WTC11 (cell line): ENCODE results near the gene AKR1D1. TPM values are rescaled to one million over a fixed set of nuclear protein-coding genes. Genes with fewer than 3 reads are reported as not detected.

ENCODE experiments used
- ATAC-seq: fragments of 200-7000 bp; cut with Tn5 transposase; 2 replicates; pipeline ENCODE4 v1.10.0; 2021; ENCODE audit warnings: mild to moderate bottlenecking, moderate library complexity
- CTCF ChIA-PET: fragments of 300-600 bp; sonication (Branson Sonifier 250); formaldehyde crosslinking; loops from one replicate; lab custom pipeline; 2021; ENCODE audit warnings: antibody characterized with exemption; lab: Charles Lee
- POLR2A ChIA-PET: fragments of 350-600 bp; sonication (Branson Sonifier 250); formaldehyde crosslinking; loops from one replicate; lab custom pipeline; 2021; ENCODE audit warnings: antibody characterized with exemption; lab: Charles Lee
- DNase-seq: peaks from one replicate; pipeline ENCODE4 v3.0.0; 2021; ENCODE audit warnings: low spot score
- H3K27ac Mint-ChIP-seq: 2 replicates; pipeline ENCODE4 v1.8.0; 2021; ENCODE audit warnings: mixed read lengths
- H3K27me3 Mint-ChIP-seq: 2 replicates; pipeline ENCODE4 v1.8.0; 2021; ENCODE audit warnings: low read depth, mild to moderate bottlenecking, moderate library complexity, mixed read lengths
- H3K36me3 Mint-ChIP-seq: 2 replicates; pipeline ENCODE4 v1.8.0; 2021; ENCODE audit warnings: mixed read lengths
- H3K4me1 Mint-ChIP-seq: 2 replicates; pipeline ENCODE4 v1.8.0; 2022; ENCODE audit warnings: mixed read lengths
- H3K4me3 Mint-ChIP-seq: 2 replicates; pipeline ENCODE4 v1.8.0; 2021; ENCODE audit warnings: mild to moderate bottlenecking, moderate library complexity, mixed read lengths
- H3K9me3 Mint-ChIP-seq: 2 replicates; pipeline ENCODE4 v1.8.0; 2021; ENCODE audit warnings: mixed read lengths
- NFYB ChIP-seq: sonication (generic); formaldehyde crosslinking; conservative IDR thresholded peaks from 2 replicates; pipeline ENCODE4 v1.8.0; 2022; ENCODE audit warnings: low read depth, missing genetic modification reagents
- OVOL2 ChIP-seq: fragments of 250-450 bp; sonication (Bioruptor Pico); IDR thresholded peaks from 2 replicates; pipeline ENCODE4 v1.9.0; 2021; ENCODE audit warnings: mild to moderate bottlenecking, borderline replicate concordance
- PRRX2 ChIP-seq: fragments of 250-450 bp; sonication (Bioruptor Pico); IDR thresholded peaks from 2 replicates; pipeline ENCODE4 v1.8.0; 2021; ENCODE audit warnings: mild to moderate bottlenecking
- TCF7 ChIP-seq: sonication (generic); formaldehyde crosslinking; IDR thresholded peaks from 2 replicates; pipeline ENCODE4 v1.8.0; 2022; ENCODE audit warnings: mild to moderate bottlenecking, low read depth, missing genetic modification reagents, moderate library complexity
- ZNF121 ChIP-seq: sonication (generic); formaldehyde crosslinking; IDR thresholded peaks from 2 replicates; pipeline ENCODE4 v1.8.0; 2023; ENCODE audit warnings: missing genetic modification reagents
- total RNA-seq: library from RNA; stranded (reverse); gene quantifications from 3 replicates; pipeline ENCODE4 v1.2.3, GENCODE V29; 2021
- TF ChIP-seq, protein P1 (sequence below): sonication (generic); formaldehyde crosslinking; IDR thresholded peaks from 2 replicates; pipeline ENCODE4 v1.8.0; 2022; ENCODE audit warnings: mild to moderate bottlenecking, missing genetic modification reagents
- TF ChIP-seq, protein P2 (sequence below): sonication (generic); formaldehyde crosslinking; IDR thresholded peaks from 2 replicates; pipeline ENCODE4 v1.8.0; 2023; ENCODE audit warnings: missing genetic modification reagents
- TF ChIP-seq, protein P3 (sequence below): fragments of 250-450 bp; sonication (Bioruptor Pico); IDR thresholded peaks from 2 replicates; pipeline ENCODE4 v1.9.0; 2021; ENCODE audit warnings: mild to moderate bottlenecking
- TF ChIP-seq, protein P4 (sequence below): sonication (generic); formaldehyde crosslinking; IDR thresholded peaks from 2 replicates; pipeline ENCODE4 v1.8.0; 2022; ENCODE audit warnings: mild to moderate bottlenecking, missing genetic modification reagents
- TF ChIP-seq, protein P5 (sequence below): sonication (generic); formaldehyde crosslinking; conservative IDR thresholded peaks from 2 replicates; pipeline ENCODE4 v1.8.1; 2022; ENCODE audit warnings: mild to moderate bottlenecking, missing genetic modification reagents
- TF ChIP-seq, protein P6 (sequence below): sonication (generic); formaldehyde crosslinking; IDR thresholded peaks from 2 replicates; pipeline ENCODE4 v1.8.0; 2023; ENCODE audit warnings: missing genetic modification reagents, mild to moderate bottlenecking, borderline replicate concordance
- TF ChIP-seq, protein P7 (sequence below): sonication (generic); formaldehyde crosslinking; IDR thresholded peaks from 2 replicates; pipeline ENCODE4 v1.8.0; 2022; ENCODE audit warnings: missing genetic modification reagents
- TF ChIP-seq, protein P8 (sequence below): sonication (generic); formaldehyde crosslinking; IDR thresholded peaks from 2 replicates; pipeline ENCODE4 v1.8.1; 2023; ENCODE audit warnings: mild to moderate bottlenecking, moderate library complexity, missing genetic modification reagents
- TF ChIP-seq, protein P9 (sequence below): sonication (generic); formaldehyde crosslinking; IDR thresholded peaks from 2 replicates; pipeline ENCODE4 v1.8.0; 2023; ENCODE audit warnings: mild to moderate bottlenecking, missing genetic modification reagents
- TF ChIP-seq, protein P10 (sequence below): fragments of 200-600 bp; IDR thresholded peaks from 2 replicates; pipeline ENCODE4 v1.8.0; 2022; ENCODE audit warnings: antibody characterized with exemption

AKR1D1 gene
- total RNA-seq, 1 experiment from 2014 or later: 0.24 TPM

DNA sequence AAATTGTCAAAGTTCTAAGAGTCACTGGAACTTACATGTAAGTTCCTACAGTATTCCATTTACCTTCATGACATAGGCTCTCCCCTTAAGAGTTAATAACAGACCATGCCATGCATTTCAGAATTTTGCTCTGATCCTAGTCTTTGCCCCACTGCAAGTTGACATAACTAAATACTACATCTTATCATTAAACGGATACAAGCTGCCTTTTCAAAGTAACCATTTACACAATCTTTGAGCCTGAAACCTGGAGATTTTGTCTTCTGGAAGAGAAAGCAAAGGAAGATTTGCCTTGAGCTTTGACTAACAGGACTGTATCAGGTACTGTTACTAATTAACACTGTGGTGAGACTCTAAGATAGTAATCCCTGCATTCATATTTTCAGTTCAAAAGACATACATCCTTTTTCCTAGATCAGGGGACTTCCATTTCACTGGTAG is 9.3 kb upstream of the AKR1D1 start:
- peaks cover 6% of the 10 kb centered on the region; the same call in 1 of the 2 replicates for H3K9me3 Mint-ChIP-seq
- H3K27me3 Mint-ChIP-seq: no peaks in the 10 kb centered on the region
- no peak overlapping the region for H3K4me3 Mint-ChIP-seq
- no peak for DNase-seq
- H3K27ac Mint-ChIP-seq: no peak overlapping the region
- POLR2A ChIA-PET: no interaction called here
- CTCF ChIA-PET: interaction anchor here (1.2 kb wide), 1 partner anchor 65 kb away, joined by 3 read pairs; the partner anchor contains the start of gene CREB3L2
- peaks cover 17% of the 10 kb centered on the region for H3K4me1 Mint-ChIP-seq
- ATAC-seq: no peak
- no peaks in the 10 kb centered on the region for H3K36me3 Mint-ChIP-seq
- TF ChIP-seq PRRX2 (CRISPR knock-in tag): no peak
- TF ChIP-seq, protein P1, sequence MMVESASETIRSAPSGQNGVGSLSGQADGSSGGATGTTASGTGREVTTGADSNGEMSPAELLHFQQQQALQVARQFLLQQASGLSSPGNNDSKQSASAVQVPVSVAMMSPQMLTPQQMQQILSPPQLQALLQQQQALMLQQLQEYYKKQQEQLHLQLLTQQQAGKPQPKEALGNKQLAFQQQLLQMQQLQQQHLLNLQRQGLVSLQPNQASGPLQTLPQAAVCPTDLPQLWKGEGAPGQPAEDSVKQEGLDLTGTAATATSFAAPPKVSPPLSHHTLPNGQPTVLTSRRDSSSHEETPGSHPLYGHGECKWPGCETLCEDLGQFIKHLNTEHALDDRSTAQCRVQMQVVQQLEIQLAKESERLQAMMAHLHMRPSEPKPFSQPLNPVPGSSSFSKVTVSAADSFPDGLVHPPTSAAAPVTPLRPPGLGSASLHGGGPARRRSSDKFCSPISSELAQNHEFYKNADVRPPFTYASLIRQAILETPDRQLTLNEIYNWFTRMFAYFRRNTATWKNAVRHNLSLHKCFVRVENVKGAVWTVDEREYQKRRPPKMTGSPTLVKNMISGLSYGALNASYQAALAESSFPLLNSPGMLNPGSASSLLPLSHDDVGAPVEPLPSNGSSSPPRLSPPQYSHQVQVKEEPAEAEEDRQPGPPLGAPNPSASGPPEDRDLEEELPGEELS (CRISPR knock-in tag): no peak
- TF ChIP-seq, protein P2, sequence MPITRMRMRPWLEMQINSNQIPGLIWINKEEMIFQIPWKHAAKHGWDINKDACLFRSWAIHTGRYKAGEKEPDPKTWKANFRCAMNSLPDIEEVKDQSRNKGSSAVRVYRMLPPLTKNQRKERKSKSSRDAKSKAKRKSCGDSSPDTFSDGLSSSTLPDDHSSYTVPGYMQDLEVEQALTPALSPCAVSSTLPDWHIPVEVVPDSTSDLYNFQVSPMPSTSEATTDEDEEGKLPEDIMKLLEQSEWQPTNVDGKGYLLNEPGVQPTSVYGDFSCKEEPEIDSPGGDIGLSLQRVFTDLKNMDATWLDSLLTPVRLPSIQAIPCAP (CRISPR knock-in tag): no peak
- no peak for TF ChIP-seq ZNF121 (CRISPR knock-in tag)
- no peak for TF ChIP-seq OVOL2
- TF ChIP-seq, protein P3, sequence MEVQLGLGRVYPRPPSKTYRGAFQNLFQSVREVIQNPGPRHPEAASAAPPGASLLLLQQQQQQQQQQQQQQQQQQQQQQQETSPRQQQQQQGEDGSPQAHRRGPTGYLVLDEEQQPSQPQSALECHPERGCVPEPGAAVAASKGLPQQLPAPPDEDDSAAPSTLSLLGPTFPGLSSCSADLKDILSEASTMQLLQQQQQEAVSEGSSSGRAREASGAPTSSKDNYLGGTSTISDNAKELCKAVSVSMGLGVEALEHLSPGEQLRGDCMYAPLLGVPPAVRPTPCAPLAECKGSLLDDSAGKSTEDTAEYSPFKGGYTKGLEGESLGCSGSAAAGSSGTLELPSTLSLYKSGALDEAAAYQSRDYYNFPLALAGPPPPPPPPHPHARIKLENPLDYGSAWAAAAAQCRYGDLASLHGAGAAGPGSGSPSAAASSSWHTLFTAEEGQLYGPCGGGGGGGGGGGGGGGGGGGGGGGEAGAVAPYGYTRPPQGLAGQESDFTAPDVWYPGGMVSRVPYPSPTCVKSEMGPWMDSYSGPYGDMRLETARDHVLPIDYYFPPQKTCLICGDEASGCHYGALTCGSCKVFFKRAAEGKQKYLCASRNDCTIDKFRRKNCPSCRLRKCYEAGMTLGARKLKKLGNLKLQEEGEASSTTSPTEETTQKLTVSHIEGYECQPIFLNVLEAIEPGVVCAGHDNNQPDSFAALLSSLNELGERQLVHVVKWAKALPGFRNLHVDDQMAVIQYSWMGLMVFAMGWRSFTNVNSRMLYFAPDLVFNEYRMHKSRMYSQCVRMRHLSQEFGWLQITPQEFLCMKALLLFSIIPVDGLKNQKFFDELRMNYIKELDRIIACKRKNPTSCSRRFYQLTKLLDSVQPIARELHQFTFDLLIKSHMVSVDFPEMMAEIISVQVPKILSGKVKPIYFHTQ: no peak
- no peak for TF ChIP-seq TCF7
- TF ChIP-seq, protein P4, sequence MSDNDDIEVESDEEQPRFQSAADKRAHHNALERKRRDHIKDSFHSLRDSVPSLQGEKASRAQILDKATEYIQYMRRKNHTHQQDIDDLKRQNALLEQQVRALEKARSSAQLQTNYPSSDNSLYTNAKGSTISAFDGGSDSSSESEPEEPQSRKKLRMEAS: no peak
- no peak for TF ChIP-seq NFYB
- TF ChIP-seq, protein P5, sequence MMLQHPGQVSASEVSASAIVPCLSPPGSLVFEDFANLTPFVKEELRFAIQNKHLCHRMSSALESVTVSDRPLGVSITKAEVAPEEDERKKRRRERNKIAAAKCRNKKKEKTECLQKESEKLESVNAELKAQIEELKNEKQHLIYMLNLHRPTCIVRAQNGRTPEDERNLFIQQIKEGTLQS: no peak
- TF ChIP-seq, protein P6, sequence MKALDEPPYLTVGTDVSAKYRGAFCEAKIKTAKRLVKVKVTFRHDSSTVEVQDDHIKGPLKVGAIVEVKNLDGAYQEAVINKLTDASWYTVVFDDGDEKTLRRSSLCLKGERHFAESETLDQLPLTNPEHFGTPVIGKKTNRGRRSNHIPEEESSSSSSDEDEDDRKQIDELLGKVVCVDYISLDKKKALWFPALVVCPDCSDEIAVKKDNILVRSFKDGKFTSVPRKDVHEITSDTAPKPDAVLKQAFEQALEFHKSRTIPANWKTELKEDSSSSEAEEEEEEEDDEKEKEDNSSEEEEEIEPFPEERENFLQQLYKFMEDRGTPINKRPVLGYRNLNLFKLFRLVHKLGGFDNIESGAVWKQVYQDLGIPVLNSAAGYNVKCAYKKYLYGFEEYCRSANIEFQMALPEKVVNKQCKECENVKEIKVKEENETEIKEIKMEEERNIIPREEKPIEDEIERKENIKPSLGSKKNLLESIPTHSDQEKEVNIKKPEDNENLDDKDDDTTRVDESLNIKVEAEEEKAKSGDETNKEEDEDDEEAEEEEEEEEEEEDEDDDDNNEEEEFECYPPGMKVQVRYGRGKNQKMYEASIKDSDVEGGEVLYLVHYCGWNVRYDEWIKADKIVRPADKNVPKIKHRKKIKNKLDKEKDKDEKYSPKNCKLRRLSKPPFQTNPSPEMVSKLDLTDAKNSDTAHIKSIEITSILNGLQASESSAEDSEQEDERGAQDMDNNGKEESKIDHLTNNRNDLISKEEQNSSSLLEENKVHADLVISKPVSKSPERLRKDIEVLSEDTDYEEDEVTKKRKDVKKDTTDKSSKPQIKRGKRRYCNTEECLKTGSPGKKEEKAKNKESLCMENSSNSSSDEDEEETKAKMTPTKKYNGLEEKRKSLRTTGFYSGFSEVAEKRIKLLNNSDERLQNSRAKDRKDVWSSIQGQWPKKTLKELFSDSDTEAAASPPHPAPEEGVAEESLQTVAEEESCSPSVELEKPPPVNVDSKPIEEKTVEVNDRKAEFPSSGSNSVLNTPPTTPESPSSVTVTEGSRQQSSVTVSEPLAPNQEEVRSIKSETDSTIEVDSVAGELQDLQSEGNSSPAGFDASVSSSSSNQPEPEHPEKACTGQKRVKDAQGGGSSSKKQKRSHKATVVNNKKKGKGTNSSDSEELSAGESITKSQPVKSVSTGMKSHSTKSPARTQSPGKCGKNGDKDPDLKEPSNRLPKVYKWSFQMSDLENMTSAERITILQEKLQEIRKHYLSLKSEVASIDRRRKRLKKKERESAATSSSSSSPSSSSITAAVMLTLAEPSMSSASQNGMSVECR (CRISPR knock-in tag): no peak
- TF ChIP-seq, protein P7, sequence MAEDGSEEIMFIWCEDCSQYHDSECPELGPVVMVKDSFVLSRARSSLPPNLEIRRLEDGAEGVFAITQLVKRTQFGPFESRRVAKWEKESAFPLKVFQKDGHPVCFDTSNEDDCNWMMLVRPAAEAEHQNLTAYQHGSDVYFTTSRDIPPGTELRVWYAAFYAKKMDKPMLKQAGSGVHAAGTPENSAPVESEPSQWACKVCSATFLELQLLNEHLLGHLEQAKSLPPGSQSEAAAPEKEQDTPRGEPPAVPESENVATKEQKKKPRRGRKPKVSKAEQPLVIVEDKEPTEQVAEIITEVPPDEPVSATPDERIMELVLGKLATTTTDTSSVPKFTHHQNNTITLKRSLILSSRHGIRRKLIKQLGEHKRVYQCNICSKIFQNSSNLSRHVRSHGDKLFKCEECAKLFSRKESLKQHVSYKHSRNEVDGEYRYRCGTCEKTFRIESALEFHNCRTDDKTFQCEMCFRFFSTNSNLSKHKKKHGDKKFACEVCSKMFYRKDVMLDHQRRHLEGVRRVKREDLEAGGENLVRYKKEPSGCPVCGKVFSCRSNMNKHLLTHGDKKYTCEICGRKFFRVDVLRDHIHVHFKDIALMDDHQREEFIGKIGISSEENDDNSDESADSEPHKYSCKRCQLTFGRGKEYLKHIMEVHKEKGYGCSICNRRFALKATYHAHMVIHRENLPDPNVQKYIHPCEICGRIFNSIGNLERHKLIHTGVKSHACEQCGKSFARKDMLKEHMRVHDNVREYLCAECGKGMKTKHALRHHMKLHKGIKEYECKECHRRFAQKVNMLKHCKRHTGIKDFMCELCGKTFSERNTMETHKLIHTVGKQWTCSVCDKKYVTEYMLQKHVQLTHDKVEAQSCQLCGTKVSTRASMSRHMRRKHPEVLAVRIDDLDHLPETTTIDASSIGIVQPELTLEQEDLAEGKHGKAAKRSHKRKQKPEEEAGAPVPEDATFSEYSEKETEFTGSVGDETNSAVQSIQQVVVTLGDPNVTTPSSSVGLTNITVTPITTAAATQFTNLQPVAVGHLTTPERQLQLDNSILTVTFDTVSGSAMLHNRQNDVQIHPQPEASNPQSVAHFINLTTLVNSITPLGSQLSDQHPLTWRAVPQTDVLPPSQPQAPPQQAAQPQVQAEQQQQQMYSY (CRISPR knock-in tag): no peak
- TF ChIP-seq, protein P8, sequence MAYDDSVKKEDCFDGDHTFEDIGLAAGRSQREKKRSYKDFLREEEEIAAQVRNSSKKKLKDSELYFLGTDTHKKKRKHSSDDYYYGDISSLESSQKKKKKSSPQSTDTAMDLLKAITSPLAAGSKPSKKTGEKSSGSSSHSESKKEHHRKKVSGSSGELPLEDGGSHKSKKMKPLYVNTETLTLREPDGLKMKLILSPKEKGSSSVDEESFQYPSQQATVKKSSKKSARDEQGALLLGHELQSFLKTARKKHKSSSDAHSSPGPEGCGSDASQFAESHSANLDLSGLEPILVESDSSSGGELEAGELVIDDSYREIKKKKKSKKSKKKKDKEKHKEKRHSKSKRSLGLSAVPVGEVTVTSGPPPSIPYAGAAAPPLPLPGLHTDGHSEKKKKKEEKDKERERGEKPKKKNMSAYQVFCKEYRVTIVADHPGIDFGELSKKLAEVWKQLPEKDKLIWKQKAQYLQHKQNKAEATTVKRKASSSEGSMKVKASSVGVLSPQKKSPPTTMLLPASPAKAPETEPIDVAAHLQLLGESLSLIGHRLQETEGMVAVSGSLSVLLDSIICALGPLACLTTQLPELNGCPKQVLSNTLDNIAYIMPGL (CRISPR knock-in tag): no peak
- TF ChIP-seq, protein P9, sequence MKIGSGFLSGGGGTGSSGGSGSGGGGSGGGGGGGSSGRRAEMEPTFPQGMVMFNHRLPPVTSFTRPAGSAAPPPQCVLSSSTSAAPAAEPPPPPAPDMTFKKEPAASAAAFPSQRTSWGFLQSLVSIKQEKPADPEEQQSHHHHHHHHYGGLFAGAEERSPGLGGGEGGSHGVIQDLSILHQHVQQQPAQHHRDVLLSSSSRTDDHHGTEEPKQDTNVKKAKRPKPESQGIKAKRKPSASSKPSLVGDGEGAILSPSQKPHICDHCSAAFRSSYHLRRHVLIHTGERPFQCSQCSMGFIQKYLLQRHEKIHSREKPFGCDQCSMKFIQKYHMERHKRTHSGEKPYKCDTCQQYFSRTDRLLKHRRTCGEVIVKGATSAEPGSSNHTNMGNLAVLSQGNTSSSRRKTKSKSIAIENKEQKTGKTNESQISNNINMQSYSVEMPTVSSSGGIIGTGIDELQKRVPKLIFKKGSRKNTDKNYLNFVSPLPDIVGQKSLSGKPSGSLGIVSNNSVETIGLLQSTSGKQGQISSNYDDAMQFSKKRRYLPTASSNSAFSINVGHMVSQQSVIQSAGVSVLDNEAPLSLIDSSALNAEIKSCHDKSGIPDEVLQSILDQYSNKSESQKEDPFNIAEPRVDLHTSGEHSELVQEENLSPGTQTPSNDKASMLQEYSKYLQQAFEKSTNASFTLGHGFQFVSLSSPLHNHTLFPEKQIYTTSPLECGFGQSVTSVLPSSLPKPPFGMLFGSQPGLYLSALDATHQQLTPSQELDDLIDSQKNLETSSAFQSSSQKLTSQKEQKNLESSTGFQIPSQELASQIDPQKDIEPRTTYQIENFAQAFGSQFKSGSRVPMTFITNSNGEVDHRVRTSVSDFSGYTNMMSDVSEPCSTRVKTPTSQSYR (CRISPR knock-in tag): no peak
- TF ChIP-seq, protein P10, sequence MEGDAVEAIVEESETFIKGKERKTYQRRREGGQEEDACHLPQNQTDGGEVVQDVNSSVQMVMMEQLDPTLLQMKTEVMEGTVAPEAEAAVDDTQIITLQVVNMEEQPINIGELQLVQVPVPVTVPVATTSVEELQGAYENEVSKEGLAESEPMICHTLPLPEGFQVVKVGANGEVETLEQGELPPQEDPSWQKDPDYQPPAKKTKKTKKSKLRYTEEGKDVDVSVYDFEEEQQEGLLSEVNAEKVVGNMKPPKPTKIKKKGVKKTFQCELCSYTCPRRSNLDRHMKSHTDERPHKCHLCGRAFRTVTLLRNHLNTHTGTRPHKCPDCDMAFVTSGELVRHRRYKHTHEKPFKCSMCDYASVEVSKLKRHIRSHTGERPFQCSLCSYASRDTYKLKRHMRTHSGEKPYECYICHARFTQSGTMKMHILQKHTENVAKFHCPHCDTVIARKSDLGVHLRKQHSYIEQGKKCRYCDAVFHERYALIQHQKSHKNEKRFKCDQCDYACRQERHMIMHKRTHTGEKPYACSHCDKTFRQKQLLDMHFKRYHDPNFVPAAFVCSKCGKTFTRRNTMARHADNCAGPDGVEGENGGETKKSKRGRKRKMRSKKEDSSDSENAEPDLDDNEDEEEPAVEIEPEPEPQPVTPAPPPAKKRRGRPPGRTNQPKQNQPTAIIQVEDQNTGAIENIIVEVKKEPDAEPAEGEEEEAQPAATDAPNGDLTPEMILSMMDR: no peak
